Measurements from ENCODE around the gene SYNPR.

- no peak for TF ChIP-seq CTCF (IDR thresholded peaks at IDR 0.05)
- TF ChIP-seq POLR2A (IDR thresholded peaks at IDR 0.05) = no peak
Measured at GRCh38 chr3:63662500-63662899, 384.4 kb downstream of the SYNPR start.
